Testis (tissue), 2 donors: ENCODE data around the gene TRIM43.
"Not testable (repeated sequence)": the region's sequence is repeated elsewhere in the genome, so short reads cannot be mapped to it uniquely, and the experiment has no call there.

ENCODE experiments used
- POLR2A ChIP-seq: fragments of 450-650 bp; IDR thresholded peaks from one replicate; pipeline ENCODE4 v1.6.1; 2017; ENCODE audit warnings: antibody characterized with exemption, mild to moderate bottlenecking, moderate library complexity
- TF ChIP-seq, protein P1 (sequence below), 3 experiments: fragments of 450-650 bp in 2 of 3; fragments of 200-600 bp in 1 of 3; sonication (generic) in 1 of 3; IDR thresholded peaks; one replicate each; pipeline ENCODE4 v1.5.1; 2016 to 2019; ENCODE audit warnings: antibody characterized with exemption in 3 of 3, mild to moderate bottlenecking in 2 of 3, moderate library complexity in 1 of 3

DNA sequence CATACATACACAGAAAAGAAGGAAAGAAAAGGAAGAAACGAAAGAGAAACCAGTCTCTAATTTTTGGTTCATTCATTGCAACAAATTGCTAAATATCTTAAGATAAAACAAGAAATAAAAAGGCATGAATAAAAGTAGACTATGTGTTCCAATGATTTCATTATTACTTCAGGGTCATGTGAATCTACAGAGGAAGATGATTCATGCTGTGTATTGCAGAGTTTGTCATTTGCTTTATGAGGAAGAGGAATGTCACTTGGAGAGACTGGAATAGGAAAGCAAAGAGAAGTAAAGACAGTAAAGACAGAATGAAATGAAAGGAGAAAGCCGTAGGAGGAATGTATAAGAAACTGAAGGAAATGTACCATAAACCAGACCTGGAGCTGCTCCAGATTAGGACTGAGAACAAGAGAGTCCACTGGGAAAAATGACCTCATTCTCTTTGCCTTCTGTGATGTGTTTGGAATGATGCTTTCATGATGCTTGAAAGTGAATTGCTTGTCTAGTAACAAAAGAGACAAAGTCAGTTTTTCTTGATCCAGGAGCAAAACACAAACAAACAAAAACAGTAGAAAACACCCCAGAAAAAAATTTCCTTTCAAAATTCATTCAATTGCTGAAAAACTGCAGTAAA lies 41.9 kb downstream of the TRIM43 start:
- TF ChIP-seq, protein P1, sequence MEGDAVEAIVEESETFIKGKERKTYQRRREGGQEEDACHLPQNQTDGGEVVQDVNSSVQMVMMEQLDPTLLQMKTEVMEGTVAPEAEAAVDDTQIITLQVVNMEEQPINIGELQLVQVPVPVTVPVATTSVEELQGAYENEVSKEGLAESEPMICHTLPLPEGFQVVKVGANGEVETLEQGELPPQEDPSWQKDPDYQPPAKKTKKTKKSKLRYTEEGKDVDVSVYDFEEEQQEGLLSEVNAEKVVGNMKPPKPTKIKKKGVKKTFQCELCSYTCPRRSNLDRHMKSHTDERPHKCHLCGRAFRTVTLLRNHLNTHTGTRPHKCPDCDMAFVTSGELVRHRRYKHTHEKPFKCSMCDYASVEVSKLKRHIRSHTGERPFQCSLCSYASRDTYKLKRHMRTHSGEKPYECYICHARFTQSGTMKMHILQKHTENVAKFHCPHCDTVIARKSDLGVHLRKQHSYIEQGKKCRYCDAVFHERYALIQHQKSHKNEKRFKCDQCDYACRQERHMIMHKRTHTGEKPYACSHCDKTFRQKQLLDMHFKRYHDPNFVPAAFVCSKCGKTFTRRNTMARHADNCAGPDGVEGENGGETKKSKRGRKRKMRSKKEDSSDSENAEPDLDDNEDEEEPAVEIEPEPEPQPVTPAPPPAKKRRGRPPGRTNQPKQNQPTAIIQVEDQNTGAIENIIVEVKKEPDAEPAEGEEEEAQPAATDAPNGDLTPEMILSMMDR (IDR thresholded peaks at IDR 0.05), result not testable (repeated sequence)
- not testable (repeated sequence) for TF ChIP-seq POLR2A
